Thyroid gland (tissue), 4 donors: ENCODE data around the gene KRTAP10-7.

Experiments used
- CTCF ChIP-seq, 6 experiments: fragments of 200-600 bp in 3 of 6; fragments of 450-650 bp in 3 of 6; sonication (generic) in 3 of 6; IDR thresholded peaks; one replicate each; pipeline ENCODE4 v1.5.1; 2016 to 2019; ENCODE audit warnings: antibody characterized with exemption in 6 of 6, mild to moderate bottlenecking in 2 of 6, inconsistent platforms in 1 of 6, moderate library complexity in 1 of 6
- POLR2A ChIP-seq, 2 donors: fragments of 450-650 bp; IDR thresholded peaks; one replicate each; pipeline ENCODE4 v1.6.1; 2017; ENCODE audit warnings: antibody characterized with exemption in 2 of 2, mild to moderate bottlenecking in 2 of 2, moderate library complexity in 1 of 2

- TF ChIP-seq CTCF (IDR thresholded peaks at IDR 0.05) (no peak), POLR2A (IDR thresholded peaks at IDR 0.05) (no peak)
Observed at GRCh38 chr21:44615466-44615865, 15.1 kb downstream of the KRTAP10-7 start.
